Mesenchymal stem cell (in vitro differentiated cells and primary cell): ENCODE data around the gene SNPH.

ENCODE experiments used
- DNase-seq: peaks from one replicate; pipeline ENCODE4 v3.0.0-alpha.2; 2013
- H2AFZ ChIP-seq: one replicate; pipeline ENCODE4 v1.6.1; 2013; ENCODE audit warnings: low read depth, mild to moderate bottlenecking, control low read depth, inconsistent platforms, low read length, moderate library complexity
- H2AK5ac ChIP-seq: 2 replicates; pipeline ENCODE4 v1.6.1; 2013; ENCODE audit warnings: low read length, moderate library complexity, mild to moderate bottlenecking, inconsistent platforms; ENCODE audit not compliant: severe bottlenecking
- H2BK120ac ChIP-seq: one replicate; pipeline ENCODE4 v1.6.1; 2013; ENCODE audit warnings: low read depth, mild to moderate bottlenecking, inconsistent platforms, low read length, moderate library complexity
- H2BK12ac ChIP-seq, 2 experiments: one replicate each; pipeline ENCODE4 v1.6.1; 2013; ENCODE audit warnings: inconsistent platforms in 2 of 2, low read length in 2 of 2, mild to moderate bottlenecking in 2 of 2, moderate library complexity in 2 of 2, control low read depth in 1 of 2
- H2BK15ac ChIP-seq: one replicate; pipeline ENCODE4 v1.6.1; 2013; ENCODE audit warnings: mild to moderate bottlenecking, low read depth, inconsistent platforms; ENCODE audit not compliant: poor library complexity, severe bottlenecking
- H2BK5ac ChIP-seq: 2 replicates; pipeline ENCODE4 v1.6.1; 2013; ENCODE audit warnings: low read depth, mild to moderate bottlenecking, low read length, control low read depth, inconsistent platforms; ENCODE audit not compliant: poor library complexity, severe bottlenecking
- H3K14ac ChIP-seq, 2 experiments: one replicate each; pipeline ENCODE4 v1.6.1; 2013; ENCODE audit warnings: inconsistent platforms in 2 of 2, low read length in 2 of 2, control low read depth in 1 of 2, mild to moderate bottlenecking in 1 of 2, moderate library complexity in 1 of 2
- H3K18ac ChIP-seq, 2 experiments: one replicate each; pipeline ENCODE4 v1.6.1; 2013; ENCODE audit warnings: inconsistent platforms in 2 of 2, low read length in 2 of 2, control low read depth in 1 of 2, low read depth in 1 of 2, mild to moderate bottlenecking in 1 of 2
- H3K23ac ChIP-seq, 2 experiments: one replicate each; pipeline ENCODE4 v1.6.1; 2013; ENCODE audit warnings: inconsistent platforms in 2 of 2, low read length in 2 of 2, mild to moderate bottlenecking in 2 of 2, moderate library complexity in 2 of 2, control low read depth in 1 of 2
- H3K27ac ChIP-seq: 2 replicates; pipeline ENCODE4 v1.5.1; 2013; ENCODE audit warnings: mild to moderate bottlenecking, moderate library complexity, low read length, control low read depth, inconsistent platforms; ENCODE audit not compliant: poor library complexity, severe bottlenecking
- H3K27me3 ChIP-seq, 2 experiments: 2 replicates each; pipeline versions ENCODE4 v1.6.1 to v1.7.0; 2013; ENCODE audit warnings: low read length in 2 of 2, mild to moderate bottlenecking in 2 of 2, moderate library complexity in 2 of 2, control low read depth in 1 of 2, inconsistent platforms in 1 of 2; ENCODE audit not compliant: control insufficient read depth in 1 of 2, insufficient read depth in 1 of 2
- H3K36me3 ChIP-seq, 2 experiments: 2 replicates each; pipeline versions ENCODE4 v1.6.1 to v1.7.0; 2013; ENCODE audit warnings: low read length in 2 of 2, control low read depth in 1 of 2, inconsistent platforms in 1 of 2, low read depth in 1 of 2, mild to moderate bottlenecking in 1 of 2; ENCODE audit not compliant: insufficient read depth in 2 of 2, control insufficient read depth in 1 of 2
- H3K4ac ChIP-seq, 2 experiments: one replicate each; pipeline ENCODE4 v1.6.1; 2013; ENCODE audit warnings: inconsistent platforms in 2 of 2, low read length in 2 of 2, mild to moderate bottlenecking in 2 of 2, moderate library complexity in 2 of 2, control low read depth in 1 of 2, low read depth in 1 of 2
- H3K4me1 ChIP-seq: 2 replicates; pipeline ENCODE4 v1.6.1; 2013; ENCODE audit warnings: low read depth, low read length, control low read depth; ENCODE audit not compliant: control insufficient read depth, insufficient read depth
- H3K4me2 ChIP-seq: 2 replicates; pipeline ENCODE4 v1.6.1; 2013; ENCODE audit warnings: low read length, mild to moderate bottlenecking, inconsistent platforms; ENCODE audit not compliant: poor library complexity, severe bottlenecking
- H3K4me3 ChIP-seq, 2 experiments: 2 replicates each; pipeline versions ENCODE4 v1.5.1 to v1.7.0; 2013; ENCODE audit warnings: low read length in 2 of 2, mild to moderate bottlenecking in 2 of 2, control low read depth in 1 of 2, low read depth in 1 of 2; ENCODE audit not compliant: insufficient read depth in 1 of 2
- H3K79me1 ChIP-seq: replicated peaks from 2 replicates; pipeline ENCODE4 v1.6.1; 2013; ENCODE audit warnings: mild to moderate bottlenecking, control low read depth, low read length, inconsistent platforms; ENCODE audit not compliant: poor library complexity, severe bottlenecking
- H3K9ac ChIP-seq: 2 replicates; pipeline ENCODE4 v1.7.0; 2013; ENCODE audit warnings: mild to moderate bottlenecking, low read length, moderate library complexity
- H3K9me3 ChIP-seq: 2 replicates; pipeline ENCODE4 v1.7.0; 2013; ENCODE audit warnings: mild to moderate bottlenecking, low read length; ENCODE audit not compliant: control insufficient read depth
- H4K8ac ChIP-seq: one replicate; pipeline ENCODE4 v1.6.1; 2013; ENCODE audit warnings: inconsistent platforms, mild to moderate bottlenecking, low read length, moderate library complexity
- H4K91ac ChIP-seq: one replicate; pipeline ENCODE4 v1.6.1; 2013; ENCODE audit warnings: mild to moderate bottlenecking, low read length, inconsistent platforms
- WGBS: methylation state at CpG from one replicate; pipeline ENCODE4 v1.1.7; 2013; ENCODE audit warnings: mixed read lengths; 5-methylcytosine and 5-hydroxymethylcytosine counted together

The SNPH gene

DNA sequence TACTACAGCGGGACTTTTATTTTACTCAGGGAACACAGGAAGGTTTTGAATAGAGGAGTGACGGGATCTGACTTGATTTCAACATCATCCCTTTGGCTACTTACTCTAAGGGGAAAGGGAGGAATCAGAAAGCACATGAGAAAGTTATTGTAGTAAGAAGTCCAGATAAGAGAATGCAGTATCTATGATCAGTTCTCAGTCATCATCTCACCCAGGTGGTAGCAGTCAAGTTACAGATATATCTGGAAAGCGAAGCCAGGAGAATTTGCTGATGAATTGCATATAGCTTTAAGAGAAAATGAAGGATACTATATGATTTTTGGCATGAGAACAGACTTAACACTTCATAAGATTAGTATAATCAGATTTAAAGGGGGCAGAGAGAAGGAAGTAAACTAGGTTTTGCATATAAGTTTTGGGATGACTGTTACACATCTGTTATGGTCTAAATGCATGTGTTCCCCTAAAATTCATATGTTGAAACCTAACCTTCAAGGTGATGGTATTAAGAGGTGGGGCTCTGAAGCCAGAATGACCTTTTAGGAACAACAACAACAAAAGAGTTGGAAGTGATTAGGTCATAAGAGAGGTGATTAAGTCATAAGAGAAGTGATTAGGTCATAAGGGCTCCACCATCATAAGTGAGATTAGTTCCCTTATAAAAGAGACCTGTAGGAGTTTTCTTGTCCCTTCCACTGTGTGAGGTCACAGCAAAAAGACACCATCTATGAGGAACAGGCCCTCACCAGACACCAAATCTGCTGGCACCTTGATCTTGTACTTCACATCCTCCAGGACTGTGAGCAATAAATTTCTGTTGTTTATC, 33.6 kb upstream of the SNPH start:
- H3K23ac ChIP-seq = no peak overlapping the region
- no peak overlapping the region for H2AK5ac ChIP-seq
- H2BK15ac ChIP-seq = no peak overlapping the region
- H2BK12ac ChIP-seq = no peak overlapping the region
- no peaks in the 10 kb centered on the region for H3K79me1 ChIP-seq
- H3K9ac ChIP-seq = no peak overlapping the region
- no peak overlapping the region for H3K14ac ChIP-seq
- 100% methylated on average over 2 of the region's 3 CpGs for WGBS
- DNase-seq = no peak
- no peaks in the 10 kb centered on the region for H3K9me3 ChIP-seq
- H3K4me3 ChIP-seq = no peak overlapping the region
- H2BK120ac ChIP-seq = no peak overlapping the region
- H3K27ac ChIP-seq = no peak overlapping the region
- H2BK5ac ChIP-seq = no peak overlapping the region
- H3K18ac ChIP-seq = no peak overlapping the region
- no peak overlapping the region for H4K91ac ChIP-seq
- no peak overlapping the region for H2AFZ ChIP-seq
- no peak overlapping the region for H4K8ac ChIP-seq
- H3K4me1 ChIP-seq = no peaks in the 10 kb centered on the region
- peaks cover 0 to 59% of the 10 kb centered on the region in 2 experiments for H3K27me3 ChIP-seq
- no peak overlapping the region for H3K4ac ChIP-seq
- no peaks in the 10 kb centered on the region for H3K36me3 ChIP-seq
- no peak overlapping the region for H3K4me2 ChIP-seq

GRCh38 chr20:1240549-1240948, 25.5 kb upstream of the SNPH start:
- Histone ChIP-seq H3K4me2 (no peak overlapping the region), H3K4ac (peak overlapping the region in 1 of 2 experiments; percentile 64), H3K79me1 (no peaks in the 10 kb centered on the region), H3K23ac (no peak overlapping the region), H3K4me1 (peaks cover 6% of the 10 kb centered on the region), H3K9me3 (no peaks in the 10 kb centered on the region), H3K18ac (peak overlapping the region in 1 of 2 experiments; percentile 34), H3K27ac (no peak overlapping the region), H2AK5ac (peak overlapping the region; percentile 80), H2BK120ac (peak overlapping the region; percentile 61), H3K36me3 (no peaks in the 10 kb centered on the region), H2BK15ac (no peak overlapping the region), H2BK5ac (no peak overlapping the region), H2AFZ (peak overlapping the region; percentile 42), H3K14ac (peak overlapping the region in 1 of 2 experiments; percentile 57), H4K8ac (peak overlapping the region; percentile 77), H4K91ac (peak overlapping the region; percentile 86), H3K9ac (no peak overlapping the region), H2BK12ac (peak overlapping the region; percentile 59 to 88), H3K4me3 (no peak overlapping the region), H3K27me3 (peaks cover 0 to 12% of the 10 kb centered on the region in 2 experiments)
- 96% methylated on average over 1 of the region's 5 CpGs for WGBS
- DNase-seq = no peak

- H3K14ac ChIP-seq = no peak overlapping the region
- peaks cover 0 to 5% of the 10 kb centered on the region in 2 experiments for H3K27me3 ChIP-seq
- H3K9ac ChIP-seq = no peak overlapping the region
- peak overlapping the region; percentile 69 for H4K8ac ChIP-seq
- no peaks in the 10 kb centered on the region for H3K9me3 ChIP-seq
- H3K27ac ChIP-seq = no peak overlapping the region
- H3K23ac ChIP-seq = no peak overlapping the region
- peak overlapping the region; percentile 53 to 67 for H3K4ac ChIP-seq
- H3K4me3 ChIP-seq = no peak overlapping the region
- peak overlapping the region; percentile 90 for H2AK5ac ChIP-seq
- H3K18ac ChIP-seq = peak overlapping the region in 1 of 2 experiments; percentile 59
- H3K4me1 ChIP-seq = peaks cover 6% of the 10 kb centered on the region
- H3K36me3 ChIP-seq = no peaks in the 10 kb centered on the region
- peak overlapping the region; percentile 45 to 96 for H2BK12ac ChIP-seq
- no peak overlapping the region for H2BK15ac ChIP-seq
- DNase-seq = no peak
- no peak overlapping the region for H3K4me2 ChIP-seq
- no peak overlapping the region for H2BK5ac ChIP-seq
- peak overlapping the region; percentile 68 for H2BK120ac ChIP-seq
- H2AFZ ChIP-seq = no peak overlapping the region
- H3K79me1 ChIP-seq = no peaks in the 10 kb centered on the region
- no peak overlapping the region for H4K91ac ChIP-seq
These were observed 24.6 kb upstream of the SNPH start for GRCh38 chr20:1241456-1241855.

DNA sequence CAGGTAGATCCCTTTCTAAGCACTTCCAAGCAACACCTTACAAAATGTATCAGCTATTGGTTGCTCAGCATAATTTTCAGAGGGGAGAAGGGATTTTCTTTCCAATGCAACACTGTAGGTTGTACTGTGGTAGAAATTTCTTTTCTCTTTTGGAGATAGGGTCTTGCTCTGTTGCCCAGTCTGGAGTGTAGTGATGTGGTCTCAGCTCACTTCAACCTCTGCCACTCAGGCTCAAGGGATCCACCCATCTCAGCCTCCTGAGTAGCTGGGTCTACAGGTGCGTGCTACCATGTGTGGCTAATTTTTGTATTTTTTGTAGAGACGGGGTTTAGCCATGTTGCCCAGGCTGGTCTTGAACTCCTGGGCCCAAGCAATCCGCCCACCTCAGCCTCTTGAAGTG, 24.0 kb upstream of the SNPH start:
- no peak overlapping the region for H2AFZ ChIP-seq
- peak overlapping the region; percentile 94 for H3K27ac ChIP-seq
- H4K91ac ChIP-seq = peak overlapping the region; percentile 87
- no peak overlapping the region for H3K4me3 ChIP-seq
- H2BK120ac ChIP-seq = peak overlapping the region; percentile 82
- DNase-seq = no peak
- 61% methylated on average over 2 of the region's 3 CpGs for WGBS
- H3K4me1 ChIP-seq = peaks cover 6% of the 10 kb centered on the region
- H3K79me1 ChIP-seq = no peaks in the 10 kb centered on the region
- no peaks in the 10 kb centered on the region for H3K36me3 ChIP-seq
- H3K23ac ChIP-seq = no peak overlapping the region
- H3K4ac ChIP-seq = peak overlapping the region; percentile 68 to 94
- H2BK15ac ChIP-seq = no peak overlapping the region
- peak overlapping the region; percentile 82 to 95 for H3K18ac ChIP-seq
- peak overlapping the region; percentile 76 for H2AK5ac ChIP-seq
- H3K27me3 ChIP-seq = no peaks in the 10 kb centered on the region
- peak overlapping the region; percentile 90 to 99 for H2BK12ac ChIP-seq
- no peak overlapping the region for H3K4me2 ChIP-seq
- peak overlapping the region in 1 of 2 experiments; percentile 51 for H3K14ac ChIP-seq
- no peak overlapping the region for H3K9ac ChIP-seq
- no peak overlapping the region for H2BK5ac ChIP-seq
- peak overlapping the region; percentile 91 for H4K8ac ChIP-seq
- no peaks in the 10 kb centered on the region for H3K9me3 ChIP-seq
